HEK293 (cell line): ENCODE data around the gene HDAC10.

Experiments used
- CTCF ChIP-seq: fragments of 450-650 bp; formaldehyde crosslinking; IDR thresholded peaks from 2 replicates; pipeline ENCODE4 v1.5.1; 2016; ENCODE audit warnings: missing biosample characterization, missing genetic modification characterization
- TRIM28 ChIP-seq: IDR thresholded peaks from 2 replicates; pipeline ENCODE4 v1.6.1; 2011; ENCODE audit warnings: low read length, control low read depth, borderline replicate concordance
- ZNF10 ChIP-seq: fragments of 450-650 bp; formaldehyde crosslinking; IDR thresholded peaks from 2 replicates; pipeline ENCODE4 v1.5.1; 2017; ENCODE audit warnings: missing biosample characterization, missing genetic modification characterization
- ZNF239 ChIP-seq: fragments of 450-650 bp; formaldehyde crosslinking; IDR thresholded peaks from 2 replicates; pipeline ENCODE4 v1.5.1; 2016; ENCODE audit warnings: missing biosample characterization, missing genetic modification characterization
- ZNF558 ChIP-seq: fragments of 450-650 bp; formaldehyde crosslinking; IDR thresholded peaks from 2 replicates; pipeline ENCODE4 v1.5.1; 2016; ENCODE audit warnings: missing biosample characterization, missing genetic modification characterization
- ZNF600 ChIP-seq: fragments of 450-650 bp; formaldehyde crosslinking; IDR thresholded peaks from 2 replicates; pipeline ENCODE4 v1.5.1; 2016; ENCODE audit warnings: missing biosample characterization, missing genetic modification characterization
- TF ChIP-seq, protein P1 (sequence below): fragments of 450-650 bp; formaldehyde crosslinking; IDR thresholded peaks from 2 replicates; pipeline ENCODE4 v1.5.1; 2016; ENCODE audit warnings: missing biosample characterization, missing genetic modification characterization

DNA sequence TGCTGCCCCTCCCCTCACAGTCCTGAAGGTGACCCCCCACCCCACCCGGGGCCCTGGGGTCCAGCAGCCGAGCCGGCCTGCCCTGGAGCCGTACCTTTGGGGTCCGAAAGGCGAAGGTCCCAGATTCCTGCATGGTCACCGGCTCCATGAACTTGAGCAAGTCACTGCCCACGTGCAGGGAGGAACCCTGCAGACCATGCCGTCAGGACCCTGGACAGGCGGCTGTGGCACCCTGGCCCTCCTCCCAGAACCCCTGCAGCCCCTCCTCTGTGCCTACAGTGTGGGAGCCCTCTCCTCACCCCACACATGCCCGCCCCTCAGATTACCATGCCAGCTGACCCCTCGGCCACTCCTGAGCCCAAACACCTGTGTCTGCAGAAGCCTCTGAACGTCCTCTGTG is 33.4 kb upstream of the HDAC10 start:
- TF ChIP-seq CTCF (tag by site-specific recombination) (no peak), ZNF239 (tag by site-specific recombination) (no peak), ZNF558 (tag by site-specific recombination) (no peak), TRIM28 (no peak), ZNF10 (tag by site-specific recombination) (no peak), ZNF600 (tag by site-specific recombination) (no peak)
- TF ChIP-seq, protein P1, sequence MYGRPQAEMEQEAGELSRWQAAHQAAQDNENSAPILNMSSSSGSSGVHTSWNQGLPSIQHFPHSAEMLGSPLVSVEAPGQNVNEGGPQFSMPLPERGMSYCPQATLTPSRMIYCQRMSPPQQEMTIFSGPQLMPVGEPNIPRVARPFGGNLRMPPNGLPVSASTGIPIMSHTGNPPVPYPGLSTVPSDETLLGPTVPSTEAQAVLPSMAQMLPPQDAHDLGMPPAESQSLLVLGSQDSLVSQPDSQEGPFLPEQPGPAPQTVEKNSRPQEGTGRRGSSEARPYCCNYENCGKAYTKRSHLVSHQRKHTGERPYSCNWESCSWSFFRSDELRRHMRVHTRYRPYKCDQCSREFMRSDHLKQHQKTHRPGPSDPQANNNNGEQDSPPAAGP (tag by site-specific recombination): no peak
